Astrocyte (in vitro differentiated cells and primary cell): Measurements from ENCODE around the gene TOMM6. TPM values are rescaled to one million over a fixed set of nuclear protein-coding genes. Genes with fewer than 3 reads are reported as not detected.

Source experiments
- DNase-seq: peaks from one replicate; pipeline ENCODE4 v3.0.0-alpha.2; 2010; ENCODE audit warnings: low read depth
- FAIRE-seq: peaks from 2 replicates; lab custom pipeline; 2011; peaks lifted over from hg19 to GRCh38; lab: Jason Lieb, UNC
- H2AFZ ChIP-seq: 2 replicates; pipeline ENCODE4 v1.6.0; 2012; ENCODE audit warnings: low read depth, low read length, inconsistent platforms
- H3K27ac ChIP-seq: 2 replicates; pipeline ENCODE4 v1.5.1; 2011; ENCODE audit warnings: low read depth, low read length, inconsistent platforms
- H3K27me3 ChIP-seq: 2 replicates; pipeline ENCODE4 v1.6.0; 2011; ENCODE audit warnings: low read length, inconsistent platforms; ENCODE audit not compliant: insufficient read depth
- H3K36me3 ChIP-seq: 2 replicates; pipeline ENCODE4 v1.5.1; 2011; ENCODE audit warnings: low read length, inconsistent platforms; ENCODE audit not compliant: insufficient read depth
- H3K4me1 ChIP-seq: 2 replicates; pipeline ENCODE4 v1.5.1; 2011; ENCODE audit warnings: low read length, inconsistent platforms; ENCODE audit not compliant: insufficient read depth
- H3K4me2 ChIP-seq: 2 replicates; pipeline ENCODE4 v1.6.0; 2012; ENCODE audit warnings: low read length, inconsistent platforms
- H3K4me3 ChIP-seq: 2 replicates; pipeline ENCODE4 v1.5.1; 2011; ENCODE audit warnings: low read depth, mild to moderate bottlenecking, low read length, inconsistent platforms; ENCODE audit not compliant: insufficient read depth
- H3K79me2 ChIP-seq: 2 replicates; pipeline ENCODE4 v1.6.0; 2012; ENCODE audit warnings: mild to moderate bottlenecking, low read length, inconsistent platforms; ENCODE audit not compliant: insufficient read depth
- H3K9ac ChIP-seq: 2 replicates; pipeline ENCODE4 v1.6.0; 2012; ENCODE audit warnings: mild to moderate bottlenecking, low read length, inconsistent platforms
- H3K9me3 ChIP-seq: 2 replicates; pipeline ENCODE4 v1.5.1; 2012; ENCODE audit warnings: low read depth, mild to moderate bottlenecking, low read length, inconsistent platforms; ENCODE audit not compliant: insufficient read depth
- H4K20me1 ChIP-seq: 2 replicates; pipeline ENCODE4 v1.6.0; 2012; ENCODE audit warnings: low read length, inconsistent platforms; ENCODE audit not compliant: insufficient read depth
- H3K27ac Mint-ChIP-seq: one replicate; pipeline ENCODE4 v1.8.0; 2021; ENCODE audit warnings: mild to moderate bottlenecking, mixed read lengths; ENCODE audit not compliant: unreplicated experiment
- H3K27me3 Mint-ChIP-seq: one replicate; pipeline ENCODE4 v1.8.0; 2021; ENCODE audit warnings: low read depth, mixed read lengths; ENCODE audit not compliant: unreplicated experiment
- H3K36me3 Mint-ChIP-seq: one replicate; pipeline ENCODE4 v1.8.0; 2021; ENCODE audit warnings: low read depth, mixed read lengths; ENCODE audit not compliant: unreplicated experiment
- H3K4me1 Mint-ChIP-seq: one replicate; pipeline ENCODE4 v1.8.0; 2021; ENCODE audit warnings: low read depth, mixed read lengths; ENCODE audit not compliant: unreplicated experiment
- H3K4me3 Mint-ChIP-seq: one replicate; pipeline ENCODE4 v1.8.0; 2021; ENCODE audit warnings: mild to moderate bottlenecking, moderate library complexity, mixed read lengths; ENCODE audit not compliant: unreplicated experiment
- H3K9me3 Mint-ChIP-seq: one replicate; pipeline ENCODE4 v1.8.0; 2021; ENCODE audit warnings: mild to moderate bottlenecking, mixed read lengths; ENCODE audit not compliant: unreplicated experiment
- CTCF ChIP-seq: IDR thresholded peaks from 2 replicates; pipeline ENCODE4 v1.5.1; 2011; ENCODE audit warnings: low read depth, mild to moderate bottlenecking, inconsistent platforms, low read length, moderate library complexity; ENCODE audit not compliant: insufficient read depth
- EZH2 ChIP-seq: IDR thresholded peaks from 2 replicates; pipeline ENCODE4 v1.6.1; 2012; ENCODE audit warnings: mild to moderate bottlenecking, low read length, inconsistent platforms; ENCODE audit not compliant: insufficient read depth
- total RNA-seq: library from RNA; stranded (reverse); gene quantifications from 2 replicates; pipeline ENCODE4 v1.2.1, GENCODE V29; 2021

TOMM6 gene
- total RNA-seq, 1 donor from 2014 or later = 159 TPM

GRCh38 chr6:41785689-41786450, 1.6 kb upstream of the TOMM6 start:
- H3K4me3 Mint-ChIP-seq = peak overlapping the region; percentile 99
- no peaks in the 10 kb centered on the region for H3K9me3 ChIP-seq
- no peaks in the 10 kb centered on the region for H3K9me3 Mint-ChIP-seq
- H3K4me1 Mint-ChIP-seq = peaks cover 20% of the 10 kb centered on the region
- H3K4me2 ChIP-seq = peak overlapping the region; percentile 99
- no peaks in the 10 kb centered on the region for H3K27me3 ChIP-seq
- H3K27ac Mint-ChIP-seq = no peak overlapping the region
- peak overlapping the region; percentile 97 for H3K9ac ChIP-seq
- H3K79me2 ChIP-seq = peaks cover 20% of the 10 kb centered on the region
- H4K20me1 ChIP-seq = peaks cover 16% of the 10 kb centered on the region
- no peak overlapping the region for H3K27ac ChIP-seq
- no peak for FAIRE-seq
- H2AFZ ChIP-seq = peak overlapping the region; percentile 54
- DNase-seq = no peak
- peaks cover 4% of the 10 kb centered on the region for H3K36me3 Mint-ChIP-seq
- no peak for TF ChIP-seq CTCF
- TF ChIP-seq EZH2 = no peak
- peak overlapping the region; percentile 88 for H3K4me3 ChIP-seq
- peaks cover 10% of the 10 kb centered on the region for H3K4me1 ChIP-seq
- no peaks in the 10 kb centered on the region for H3K27me3 Mint-ChIP-seq
- H3K36me3 ChIP-seq = peaks cover 16% of the 10 kb centered on the region

- peak overlapping the region; percentile 94 for H3K27ac ChIP-seq
- no peaks in the 10 kb centered on the region for H3K9me3 Mint-ChIP-seq
Observed at GRCh38 chr6:41786451-41787218, 859 bp upstream of the TOMM6 start.

More at GRCh38 chr6:41786451-41787218, 859 bp upstream of the TOMM6 start:
- FAIRE-seq (no peak), DNase-seq (peak; percentile 38)
- Histone ChIP-seq H3K9me3 (no peaks in the 10 kb centered on the region), H3K4me2 (peak overlapping the region; percentile 99), H3K9ac (peak overlapping the region; percentile 97), H3K4me1 (peaks cover 6% of the 10 kb centered on the region), H3K4me3 (peak overlapping the region; percentile 88), H3K36me3 (peaks cover 22% of the 10 kb centered on the region), H2AFZ (peak overlapping the region; percentile 84), H3K27me3 (no peaks in the 10 kb centered on the region), H4K20me1 (peaks cover 16% of the 10 kb centered on the region), H3K79me2 (peaks cover 20% of the 10 kb centered on the region)
- Mint-ChIP-seq H3K4me3 (peak overlapping the region; percentile 99), H3K4me1 (peaks cover 15% of the 10 kb centered on the region), H3K36me3 (peaks cover 4% of the 10 kb centered on the region), H3K27ac (peak overlapping the region; percentile 96), H3K27me3 (no peaks in the 10 kb centered on the region)
- TF ChIP-seq CTCF = peak; percentile 9
- TF ChIP-seq EZH2 = no peak
